NCI-H1436 (cell line): ENCODE data around the gene MT1B.
"Not testable (repeated sequence)": the region's sequence is repeated elsewhere in the genome, so short reads cannot be mapped to it uniquely, and the experiment has no call there.

Experiments
- DNase-seq: peaks from one replicate; lab custom pipeline; 2025; lab: John Stamatoyannopoulos, UW

The MT1B gene

GRCh38 chr16:56667581-56668571, 16.2 kb downstream of the MT1B start, which contains the start of gene MT1G:
Gene MT1G (minus strand): TSS chr16:56668065. CDS start chr16:56667993, 72 bp downstream.
- peak; percentile 28 for DNase-seq

GRCh38 chr16:56669005-56669839, 17.5 kb downstream of the MT1B start, which contains the start of gene MT1H:
Gene MT1H (plus strand): TSS chr16:56669814. CDS start chr16:56669885, 71 bp downstream.
- no peak for DNase-seq

GRCh38 chr16:56669840-56670619, 18.3 kb downstream of the MT1B start:
- no peak for DNase-seq

- no peak for DNase-seq
Observed at GRCh38 chr16:56670620-56670934, 18.9 kb downstream of the MT1B start.

- not testable (repeated sequence) for DNase-seq
Observed at GRCh38 chr16:56671691-56672090, 20.0 kb downstream of the MT1B start.

GRCh38 chr16:56672171-56672570, 20.5 kb downstream of the MT1B start:
- not testable (repeated sequence) for DNase-seq

GRCh38 chr16:56672761-56673536, 21.3 kb downstream of the MT1B start:
- DNase-seq: no peak

- no peak for DNase-seq
Observed at GRCh38 chr16:56673921-56674320, 22.2 kb downstream of the MT1B start.

GRCh38 chr16:56674570-56674969, 22.9 kb downstream of the MT1B start:
- DNase-seq: not testable (repeated sequence)

- DNase-seq: no peak
Observed at GRCh38 chr16:56675685-56676210, 24.1 kb downstream of the MT1B start.

- DNase-seq: no peak
Observed at GRCh38 chr16:56677474-56677873, 25.8 kb downstream of the MT1B start.

GRCh38 chr16:56679078-56679730, 27.5 kb downstream of the MT1B start:
- no peak for DNase-seq

- DNase-seq: no peak
Observed at GRCh38 chr16:56679818-56680217, 28.1 kb downstream of the MT1B start.

- peak; percentile 79 for DNase-seq
Observed at GRCh38 chr16:56681939-56682702, 30.4 kb downstream of the MT1B start, which contains the start of gene MT1X. Gene MT1X (plus strand): TSS chr16:56682470. CDS start chr16:56682541, 71 bp downstream.

GRCh38 chr16:56682703-56683397, 31.2 kb downstream of the MT1B start:
- DNase-seq: no peak

- DNase-seq: no peak
Observed at GRCh38 chr16:56683424-56684172, 31.9 kb downstream of the MT1B start.

- no peak for DNase-seq
Observed at GRCh38 chr16:56684256-56684925, 32.7 kb downstream of the MT1B start.
